WTC11 (cell line): Measurements from ENCODE around the gene COBL. TPM values are rescaled to one million over a fixed set of nuclear protein-coding genes. Genes with fewer than 3 reads are reported as not detected.

Experiments used
- ATAC-seq: fragments of 200-7000 bp; cut with Tn5 transposase; 2 replicates; pipeline ENCODE4 v1.10.0; 2021; ENCODE audit warnings: mild to moderate bottlenecking, moderate library complexity
- CTCF ChIA-PET: fragments of 300-600 bp; sonication (Branson Sonifier 250); formaldehyde crosslinking; loops from one replicate; lab custom pipeline; 2021; ENCODE audit warnings: antibody characterized with exemption; lab: Charles Lee
- POLR2A ChIA-PET: fragments of 350-600 bp; sonication (Branson Sonifier 250); formaldehyde crosslinking; loops from one replicate; lab custom pipeline; 2021; ENCODE audit warnings: antibody characterized with exemption; lab: Charles Lee
- DNase-seq: peaks from one replicate; pipeline ENCODE4 v3.0.0; 2021; ENCODE audit warnings: low spot score
- H3K27ac Mint-ChIP-seq: 2 replicates; pipeline ENCODE4 v1.8.0; 2021; ENCODE audit warnings: mixed read lengths
- H3K27me3 Mint-ChIP-seq: 2 replicates; pipeline ENCODE4 v1.8.0; 2021; ENCODE audit warnings: low read depth, mild to moderate bottlenecking, moderate library complexity, mixed read lengths
- H3K36me3 Mint-ChIP-seq: 2 replicates; pipeline ENCODE4 v1.8.0; 2021; ENCODE audit warnings: mixed read lengths
- H3K4me1 Mint-ChIP-seq: 2 replicates; pipeline ENCODE4 v1.8.0; 2022; ENCODE audit warnings: mixed read lengths
- H3K4me3 Mint-ChIP-seq: 2 replicates; pipeline ENCODE4 v1.8.0; 2021; ENCODE audit warnings: mild to moderate bottlenecking, moderate library complexity, mixed read lengths
- H3K9me3 Mint-ChIP-seq: 2 replicates; pipeline ENCODE4 v1.8.0; 2021; ENCODE audit warnings: mixed read lengths
- E2F5 ChIP-seq: sonication (generic); formaldehyde crosslinking; IDR thresholded peaks from 2 replicates; pipeline ENCODE4 v1.8.1; 2022; ENCODE audit warnings: mild to moderate bottlenecking, moderate library complexity, missing genetic modification reagents
- ERG ChIP-seq: fragments of 250-450 bp; sonication (Bioruptor Pico); IDR thresholded peaks from 2 replicates; pipeline ENCODE4 v1.8.0; 2021; ENCODE audit warnings: mild to moderate bottlenecking
- HMGXB4 ChIP-seq: sonication (generic); formaldehyde crosslinking; IDR thresholded peaks from 2 replicates; pipeline ENCODE4 v1.8.1; 2023; ENCODE audit warnings: mild to moderate bottlenecking, moderate library complexity, missing genetic modification reagents
- IRF1 ChIP-seq: sonication (generic); formaldehyde crosslinking; IDR thresholded peaks from 2 replicates; pipeline ENCODE4 v1.8.0; 2023; ENCODE audit warnings: missing genetic modification reagents
- MLX ChIP-seq: sonication (generic); formaldehyde crosslinking; IDR thresholded peaks from 2 replicates; pipeline ENCODE4 v1.8.1; 2023; ENCODE audit warnings: mild to moderate bottlenecking, missing genetic modification reagents, moderate library complexity
- MXD4 ChIP-seq: fragments of 250-450 bp; sonication (Bioruptor Pico); IDR thresholded peaks from 2 replicates; pipeline ENCODE4 v1.8.0; 2021; ENCODE audit warnings: mild to moderate bottlenecking, moderate library complexity, borderline replicate concordance
- PRDM15 ChIP-seq: sonication (generic); formaldehyde crosslinking; IDR thresholded peaks from 2 replicates; pipeline ENCODE4 v1.8.0; 2022; ENCODE audit warnings: missing genetic modification reagents
- PRRX2 ChIP-seq: fragments of 250-450 bp; sonication (Bioruptor Pico); IDR thresholded peaks from 2 replicates; pipeline ENCODE4 v1.8.0; 2021; ENCODE audit warnings: mild to moderate bottlenecking
- TEAD1 ChIP-seq: sonication (generic); formaldehyde crosslinking; IDR thresholded peaks from 2 replicates; pipeline ENCODE4 v1.8.0; 2022; ENCODE audit warnings: mild to moderate bottlenecking, missing genetic modification reagents
- TEAD4 ChIP-seq: sonication (generic); formaldehyde crosslinking; IDR thresholded peaks from 2 replicates; pipeline ENCODE4 v1.8.0; 2022; ENCODE audit warnings: mild to moderate bottlenecking, missing genetic modification reagents
- USF1 ChIP-seq: sonication (generic); formaldehyde crosslinking; IDR thresholded peaks from 2 replicates; pipeline ENCODE4 v1.8.0; 2022; ENCODE audit warnings: mild to moderate bottlenecking, missing genetic modification reagents
- ZBTB43 ChIP-seq: sonication (generic); formaldehyde crosslinking; IDR thresholded peaks from 2 replicates; pipeline ENCODE4 v1.8.1; 2023; ENCODE audit warnings: mild to moderate bottlenecking, missing genetic modification reagents
- ZMAT4 ChIP-seq: fragments of 250-450 bp; sonication (Bioruptor Pico); IDR thresholded peaks from 2 replicates; pipeline ENCODE4 v1.9.0; 2021; ENCODE audit warnings: mild to moderate bottlenecking
- ZNF219 ChIP-seq: sonication (generic); formaldehyde crosslinking; IDR thresholded peaks from 2 replicates; pipeline ENCODE4 v1.8.0; 2023; ENCODE audit warnings: missing genetic modification reagents, mild to moderate bottlenecking, borderline replicate concordance
- ZNF396 ChIP-seq: fragments of 250-450 bp; sonication (Bioruptor Pico); IDR thresholded peaks from 2 replicates; pipeline ENCODE4 v1.8.0; 2021; ENCODE audit warnings: mild to moderate bottlenecking, moderate library complexity, borderline replicate concordance
- total RNA-seq: library from RNA; stranded (reverse); gene quantifications from 3 replicates; pipeline ENCODE4 v1.2.3, GENCODE V29; 2021

The COBL gene
- total RNA-seq, 1 experiment from 2014 or later: 36.5 TPM

- H3K4me3 Mint-ChIP-seq: no peak overlapping the region
- no peak for DNase-seq
- H3K4me1 Mint-ChIP-seq: peaks cover 39% of the 10 kb centered on the region
- peaks cover 22% of the 10 kb centered on the region for H3K36me3 Mint-ChIP-seq
- H3K9me3 Mint-ChIP-seq: peaks cover 9% of the 10 kb centered on the region
- no peak for ATAC-seq
- no peaks in the 10 kb centered on the region for H3K27me3 Mint-ChIP-seq
- peak overlapping the region; percentile 81; the same call in 1 of the 2 replicates for H3K27ac Mint-ChIP-seq
- ChIA-PET POLR2A (interaction anchor here (0.6 kb wide), 1 partner anchor 184 kb away, joined by 4 read pairs; no protein-coding TSS in a partner anchor), CTCF (interaction anchor here (1.0 to 4.0 kb wide), 9 partner anchors 9 to 231 kb away, joined by 3 to 37 read pairs (median 6); no protein-coding TSS in a partner anchor)
- no peak for TF ChIP-seq MXD4
- no peak for TF ChIP-seq ZBTB43 (CRISPR knock-in tag)
- TF ChIP-seq MLX (CRISPR knock-in tag): no peak
- no peak for TF ChIP-seq PRRX2 (CRISPR knock-in tag)
- TF ChIP-seq HMGXB4 (CRISPR knock-in tag): no peak
- TF ChIP-seq ERG (CRISPR knock-in tag): no peak
- no peak for TF ChIP-seq TEAD4 (CRISPR knock-in tag)
These were observed 173.7 kb downstream of the COBL start for GRCh38 chr7:51142741-51143385.

- ATAC-seq: peak; percentile 57
- no peaks in the 10 kb centered on the region for H3K27me3 Mint-ChIP-seq
- CTCF ChIA-PET: interaction anchor here (0.6 to 4.0 kb wide), 48 partner anchors 9 to 1049 kb away, joined by 3 to 37 read pairs (median 4); no protein-coding TSS in a partner anchor
- POLR2A ChIA-PET: interaction anchor here (0.6 to 0.7 kb wide), 6 partner anchors 12 to 461 kb away, joined by 3 to 7 read pairs (median 4); no protein-coding TSS in a partner anchor
- peaks cover 9% of the 10 kb centered on the region for H3K36me3 Mint-ChIP-seq
- peaks cover 8% of the 10 kb centered on the region; the same call in 1 of the 2 replicates for H3K9me3 Mint-ChIP-seq
- peaks cover 42% of the 10 kb centered on the region for H3K4me1 Mint-ChIP-seq
- H3K4me3 Mint-ChIP-seq: no peak overlapping the region
- TF ChIP-seq USF1 (no peak), TEAD1 (CRISPR knock-in tag) (no peak), ZMAT4 (no peak), ZNF219 (CRISPR knock-in tag) (no peak), IRF1 (no peak), PRDM15 (CRISPR knock-in tag) (no peak), E2F5 (CRISPR knock-in tag) (no peak), ZNF396 (CRISPR knock-in tag) (no peak)
- TF ChIP-seq, all 79 proteins: peak for 0
- DNase-seq: no peak
- peak overlapping the region; percentile 4; the same call in 1 of the 2 replicates for H3K27ac Mint-ChIP-seq
These were observed 175.1 kb downstream of the COBL start for GRCh38 chr7:51141451-51142003.
